Activated CD4-positive, alpha-beta T cell treated with anti-CD3 and anti-CD28 coated beads, Interleukin-10, Interleukin-2, amounts not matched to agents 100 ng/mL and 50 ng/mL, durations not matched to agents 16 hours and 8 hours (primary cell): ENCODE results near the gene TGFBR1.
"Not testable (repeated sequence)": the region's sequence is repeated elsewhere in the genome, so short reads cannot be mapped to it uniquely, and the experiment has no call there.

Experiments
- DNase-seq: peaks from one replicate; pipeline ENCODE4 v3.0.0-alpha.2; 2020

Gene TGFBR1

DNA sequence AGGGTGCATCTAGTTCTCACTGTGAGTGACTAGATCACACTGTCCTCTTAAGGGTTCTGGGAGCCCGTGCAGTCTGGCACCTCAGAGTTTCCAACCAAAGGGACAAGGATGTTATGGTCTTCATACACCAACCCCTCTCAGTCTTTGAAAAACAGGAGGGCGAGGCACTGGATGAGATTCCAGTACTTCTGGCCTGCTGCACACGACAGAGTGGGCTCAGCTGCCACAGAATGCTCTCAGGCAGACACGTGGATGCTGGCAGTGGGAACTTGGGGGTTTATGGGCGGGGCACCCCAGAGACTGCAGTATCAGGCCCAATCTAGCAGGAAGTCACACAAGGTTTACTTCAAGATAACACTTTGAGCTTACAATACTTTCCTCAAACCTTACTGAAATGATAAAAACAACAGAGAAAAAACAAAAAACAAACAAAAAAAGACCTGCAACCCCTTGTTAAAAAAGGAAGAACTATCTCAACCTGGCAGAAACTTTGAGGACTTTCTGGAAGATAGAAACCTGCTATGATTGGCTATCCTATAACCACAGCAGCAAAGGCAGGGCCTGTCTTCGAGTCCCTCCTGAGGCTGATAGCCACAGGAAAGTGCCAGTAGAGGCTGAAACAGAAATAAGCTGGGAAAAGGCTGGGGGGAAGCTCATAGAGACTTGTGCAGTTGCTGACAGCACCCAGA is 28.3 kb upstream of the TGFBR1 start:
- DNase-seq = peak; percentile 32

DNA sequence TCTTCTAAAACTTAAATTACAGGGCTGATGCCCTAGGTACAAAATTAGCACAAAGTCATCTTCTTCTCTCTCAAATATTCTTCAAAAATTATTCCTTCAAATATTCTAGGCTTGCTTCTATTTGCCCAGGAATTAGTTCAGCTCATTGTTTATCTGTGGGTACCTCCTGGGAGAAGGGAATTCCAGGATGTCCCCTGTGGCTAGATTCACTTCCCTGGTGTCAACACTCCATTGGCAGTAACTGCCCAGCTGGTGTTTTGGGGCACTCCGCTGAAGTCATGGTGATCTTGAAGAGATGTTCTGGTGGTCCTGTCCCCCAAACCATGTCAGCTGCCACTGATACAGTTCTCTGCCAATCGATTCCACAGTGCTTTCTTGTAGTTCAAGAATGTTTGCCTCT is 26.2 kb upstream of the TGFBR1 start:
- DNase-seq = no peak

DNA sequence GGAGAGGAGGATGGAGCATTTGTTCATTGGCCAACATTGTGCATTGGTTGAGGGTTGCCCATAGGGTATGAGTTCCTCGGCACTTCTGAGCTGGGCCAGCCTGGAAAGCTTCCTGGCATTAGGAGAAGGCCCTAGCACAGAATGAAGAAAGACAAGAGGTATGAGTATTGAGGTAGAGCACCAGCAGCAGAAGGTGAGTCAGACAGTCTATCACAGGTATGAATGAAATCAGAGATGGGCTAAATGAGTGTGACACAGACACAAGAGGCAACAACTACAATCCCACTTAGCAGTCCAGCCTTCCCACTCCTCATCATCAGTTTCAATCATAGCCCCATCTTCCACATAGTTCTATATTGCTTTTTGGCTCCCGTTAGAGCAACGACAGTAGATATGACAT is 25.4 kb upstream of the TGFBR1 start:
- no peak for DNase-seq

DNA sequence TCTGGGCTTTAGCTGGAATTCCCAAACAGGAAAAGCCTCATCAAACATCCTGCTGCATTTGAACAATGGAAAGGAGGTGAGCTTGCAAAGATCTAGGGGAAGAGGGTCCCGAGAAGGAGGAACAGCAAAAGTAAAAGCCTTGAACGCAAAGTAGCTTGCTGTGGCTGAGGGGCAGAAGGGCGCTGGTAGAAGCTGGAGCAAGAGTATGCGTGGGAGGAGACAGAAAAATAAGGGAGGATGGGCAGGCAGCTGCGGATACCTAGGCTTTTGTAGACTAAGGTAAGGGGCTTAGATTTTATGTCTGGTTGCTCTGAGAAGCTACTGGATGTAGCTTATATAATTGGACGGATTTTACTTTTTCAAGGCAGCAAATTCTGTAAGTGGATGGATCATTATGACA is 21.9 kb upstream of the TGFBR1 start:
- no peak for DNase-seq

DNA sequence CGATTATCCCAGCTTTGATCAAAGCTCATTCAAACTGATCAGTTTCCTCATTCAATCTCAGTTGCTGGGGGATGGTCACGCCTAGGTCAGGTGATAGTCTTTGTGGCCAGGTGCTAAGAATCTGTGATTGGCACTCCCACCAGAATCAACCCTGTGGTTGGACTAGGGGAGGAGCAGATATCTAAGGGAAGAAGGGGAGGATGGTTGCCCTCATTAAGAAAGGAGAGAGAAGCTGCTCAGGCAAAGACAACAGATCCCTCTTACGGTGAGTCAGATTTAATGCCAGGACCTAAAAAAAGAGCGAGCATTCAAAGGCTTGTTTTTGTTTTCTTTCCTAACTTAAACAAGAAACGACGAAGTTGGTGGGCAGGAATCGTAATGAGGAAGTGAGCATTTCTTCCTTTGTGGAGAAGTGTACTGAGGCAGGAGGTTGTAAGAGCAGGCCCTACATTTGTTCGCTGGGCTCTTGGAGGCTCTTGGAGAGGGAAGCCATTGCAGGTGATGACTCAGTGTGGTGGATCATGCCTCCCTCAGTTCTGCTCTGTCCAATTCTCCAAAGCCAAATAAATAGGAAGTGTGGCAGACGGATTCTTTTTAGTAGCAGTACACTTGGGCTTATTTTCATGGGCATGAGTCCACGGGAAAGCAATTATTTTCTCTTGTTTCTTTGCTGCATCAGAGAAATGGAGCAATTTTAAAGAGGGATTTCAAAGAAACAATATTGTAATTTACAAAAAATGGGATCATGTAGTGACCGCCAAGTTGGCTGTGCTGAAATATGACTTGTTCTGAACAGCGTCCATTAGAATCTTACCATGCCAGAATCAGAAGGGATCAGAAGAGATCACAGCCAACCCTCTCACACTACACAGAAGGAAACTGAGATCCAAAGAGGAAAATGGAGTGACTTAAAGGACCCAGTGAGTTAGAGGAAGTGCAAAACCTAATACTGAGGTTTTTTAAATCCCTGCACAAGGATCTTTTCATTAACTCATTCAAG is 18.7 kb upstream of the TGFBR1 start:
- no peak for DNase-seq

DNA sequence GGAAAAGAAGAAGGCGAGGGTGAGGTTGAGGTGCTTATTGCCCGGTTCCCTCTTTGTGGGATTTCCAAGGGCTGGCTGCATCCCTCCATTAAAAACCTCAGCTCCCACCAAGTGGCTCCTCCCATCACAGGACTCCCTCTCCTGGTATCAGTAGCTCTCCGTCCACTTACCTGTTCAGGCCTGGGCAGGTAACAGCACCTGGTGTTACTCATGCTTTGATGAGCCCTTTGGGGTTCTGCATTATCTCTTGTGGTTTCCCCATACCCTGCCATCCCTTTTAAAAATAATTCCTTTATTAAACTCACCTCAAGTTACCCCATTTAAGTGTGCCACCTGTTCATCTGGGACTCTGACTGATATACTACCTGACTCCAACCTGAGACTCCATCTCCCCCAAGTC is 17.5 kb upstream of the TGFBR1 start:
- DNase-seq = no peak

DNA sequence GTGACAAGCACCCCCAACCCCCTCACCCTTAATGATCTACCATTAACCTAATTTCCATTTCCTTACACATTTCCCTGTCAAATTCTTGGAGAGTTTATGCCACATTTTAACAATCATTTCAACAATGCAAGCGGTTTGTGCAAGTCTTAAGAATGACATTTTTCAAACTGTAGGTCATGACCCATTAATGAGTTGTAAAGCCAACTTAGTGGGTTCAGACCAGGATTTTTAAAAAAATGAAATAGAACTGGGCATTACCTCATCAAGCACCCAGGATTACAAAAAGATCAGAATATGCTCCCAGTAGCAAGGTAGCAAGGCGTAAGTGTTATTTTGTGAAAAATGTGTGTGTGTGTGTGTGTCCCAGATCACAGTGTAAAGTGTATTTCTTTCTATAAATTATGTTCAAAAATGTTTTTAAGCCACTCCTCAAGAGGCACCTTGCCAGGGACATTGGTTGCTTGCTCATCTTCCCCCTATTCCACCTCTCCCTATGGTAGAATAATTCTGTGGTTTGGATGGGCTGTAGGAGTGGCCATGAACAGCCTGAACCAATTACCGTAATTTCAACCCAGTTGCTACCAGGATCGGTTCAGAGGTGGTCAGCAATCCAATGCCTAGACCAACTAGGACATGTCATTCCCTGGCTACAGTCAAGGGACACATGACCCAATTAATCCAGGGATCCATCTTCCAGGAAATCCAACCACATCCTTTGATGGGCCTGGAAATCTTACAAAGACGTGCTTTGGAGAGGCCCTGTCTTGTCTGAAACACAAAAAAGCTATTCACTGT is 14.4 kb upstream of the TGFBR1 start:
- no peak for DNase-seq

DNA sequence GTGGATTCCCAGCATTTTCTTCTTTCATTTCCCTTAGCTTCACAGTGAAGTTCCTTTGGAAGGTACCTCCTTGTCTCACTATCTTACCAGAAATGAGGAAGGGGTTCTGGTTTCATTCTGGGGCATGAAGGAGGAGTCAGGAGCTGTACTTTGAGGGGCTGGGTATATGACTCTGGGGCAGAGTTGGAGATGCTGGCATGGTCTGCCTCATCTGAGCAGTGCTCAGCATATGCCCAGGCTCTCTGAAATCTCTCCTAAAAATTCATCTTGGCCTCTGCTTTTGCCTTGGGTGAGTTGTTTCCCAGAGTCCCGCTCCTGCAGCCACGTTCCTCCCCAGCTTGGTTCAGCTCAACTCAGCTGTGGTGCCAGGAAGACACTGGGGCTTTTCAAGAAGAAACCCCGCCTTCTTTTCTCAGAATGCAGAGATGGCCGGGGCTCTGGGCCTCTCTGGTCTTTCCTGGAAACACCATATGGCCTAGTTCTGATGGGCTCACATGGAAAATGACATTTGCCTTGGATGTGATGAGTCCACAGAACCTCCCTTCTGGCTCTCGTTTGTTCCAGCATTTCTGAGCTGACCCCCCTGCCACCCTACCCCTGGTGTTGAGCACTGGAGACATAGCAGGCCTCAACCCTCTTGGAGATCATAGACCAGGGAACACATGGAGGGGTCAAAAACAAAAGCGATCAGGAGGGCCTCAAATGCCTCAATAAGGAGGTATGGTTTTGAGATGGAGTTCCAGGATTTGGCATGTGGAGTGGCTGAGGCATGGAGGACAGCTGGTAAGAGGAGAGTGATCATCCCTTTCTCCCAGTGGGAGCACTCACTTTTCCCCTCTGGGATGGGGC is 12.0 kb upstream of the TGFBR1 start:
- peak; percentile 77 for DNase-seq

DNA sequence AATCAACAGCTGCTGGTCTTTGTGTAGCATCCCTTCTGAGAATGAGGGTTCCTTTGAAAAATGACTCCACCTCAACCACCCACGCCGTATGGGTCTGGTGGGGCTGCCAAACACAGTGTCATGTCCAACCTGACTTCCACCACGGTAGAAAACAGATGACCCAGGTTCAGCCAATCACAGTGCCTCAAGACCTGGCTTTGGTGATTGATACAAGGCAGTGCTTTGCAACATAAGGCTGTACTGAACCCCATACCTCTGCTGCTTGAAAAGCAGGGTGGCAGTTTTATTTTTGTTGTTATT is 11.5 kb upstream of the TGFBR1 start:
- peak; percentile 21 for DNase-seq

DNA sequence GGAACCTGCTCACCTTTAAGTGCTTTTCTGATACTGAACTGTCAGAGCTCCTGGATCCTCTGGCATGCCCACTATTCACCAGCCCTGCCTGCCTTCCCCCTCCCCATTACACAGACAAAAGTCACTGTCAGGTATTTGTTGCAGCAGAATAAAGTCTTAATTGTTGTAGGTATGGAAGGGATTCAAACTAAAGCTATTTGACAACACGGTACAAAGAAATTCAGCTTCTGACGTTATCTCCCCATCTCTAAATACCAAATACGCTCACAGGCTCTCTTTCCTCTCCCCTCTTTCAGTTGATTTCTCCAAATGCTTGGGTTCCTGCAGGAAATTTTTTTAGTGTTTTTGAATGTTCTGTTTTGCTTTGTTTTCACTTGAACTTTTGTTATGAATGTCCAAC is 9.3 kb upstream of the TGFBR1 start:
- DNase-seq = no peak

DNA sequence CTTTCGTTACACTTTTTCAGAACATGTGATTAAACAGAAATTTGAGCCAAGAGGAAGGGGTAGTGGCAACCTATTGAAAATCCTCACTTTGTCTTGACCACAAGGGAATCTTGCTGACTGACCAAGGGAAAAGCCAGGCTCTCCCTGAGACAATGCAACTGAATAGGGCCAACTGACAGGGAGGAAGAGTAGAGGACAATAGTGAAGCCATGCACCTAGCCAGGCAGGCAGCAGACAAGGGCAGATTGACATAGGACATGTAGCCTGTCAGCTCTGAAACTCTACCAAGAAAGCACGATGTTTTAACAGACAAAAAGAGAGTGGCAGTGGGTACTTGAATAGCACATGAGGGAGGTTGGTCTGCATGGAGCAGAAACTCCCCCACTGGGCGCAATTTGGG is 8.5 kb upstream of the TGFBR1 start:
- DNase-seq = no peak

DNA sequence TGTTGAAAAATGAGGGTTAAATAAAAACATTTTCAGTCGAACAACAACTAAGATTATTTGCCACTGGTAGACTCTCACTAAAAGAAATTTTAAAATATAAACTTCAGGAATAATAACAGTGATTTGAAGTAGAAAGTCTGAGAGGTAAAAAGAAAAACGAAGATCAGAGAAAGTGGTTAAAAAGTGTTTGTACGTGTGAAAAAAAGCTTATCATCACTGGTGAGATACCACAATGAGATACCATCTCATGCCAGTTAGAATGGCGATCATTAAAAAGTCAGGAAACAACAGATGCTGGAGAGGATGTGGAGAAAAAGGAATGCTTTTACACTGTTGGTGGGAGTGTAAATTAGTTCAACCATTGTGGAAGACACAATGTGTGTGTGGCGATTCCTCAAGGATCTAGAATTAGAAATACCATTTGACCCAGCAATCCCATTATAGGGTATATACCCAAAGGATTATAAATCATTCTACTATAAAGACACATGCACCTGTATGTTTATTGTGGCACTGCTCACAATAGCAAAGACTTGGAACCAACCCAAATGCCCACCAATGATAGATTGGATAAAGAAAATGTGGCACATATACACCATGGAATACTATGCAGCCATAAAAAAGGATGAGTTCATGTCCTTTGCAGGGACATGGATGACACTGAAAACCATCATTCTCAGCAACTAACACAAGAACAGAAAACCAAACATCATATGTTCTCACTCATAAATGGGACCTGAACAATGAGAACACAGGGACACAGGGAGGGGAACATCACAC is 4.9 kb upstream of the TGFBR1 start:
- DNase-seq = not testable (repeated sequence)

DNA sequence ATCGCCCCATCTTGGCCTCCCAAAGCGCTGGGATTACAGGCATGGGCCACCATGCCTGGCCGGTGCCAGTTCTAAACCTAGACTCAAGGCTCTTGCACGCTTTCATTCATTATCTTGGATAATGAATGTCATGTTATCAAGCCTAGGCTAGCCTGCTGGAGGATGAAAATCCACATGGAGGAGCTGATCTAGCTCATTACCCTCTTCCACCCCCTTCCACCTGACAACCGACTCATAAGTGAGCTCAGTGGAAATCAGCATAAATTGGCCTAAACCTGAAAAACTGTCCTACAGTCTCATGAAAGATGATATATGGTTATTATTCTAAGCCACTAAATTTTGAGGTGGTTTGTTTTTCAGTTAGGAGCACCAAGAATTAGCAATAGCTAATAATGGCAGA is 3.6 kb upstream of the TGFBR1 start:
- no peak for DNase-seq

DNA sequence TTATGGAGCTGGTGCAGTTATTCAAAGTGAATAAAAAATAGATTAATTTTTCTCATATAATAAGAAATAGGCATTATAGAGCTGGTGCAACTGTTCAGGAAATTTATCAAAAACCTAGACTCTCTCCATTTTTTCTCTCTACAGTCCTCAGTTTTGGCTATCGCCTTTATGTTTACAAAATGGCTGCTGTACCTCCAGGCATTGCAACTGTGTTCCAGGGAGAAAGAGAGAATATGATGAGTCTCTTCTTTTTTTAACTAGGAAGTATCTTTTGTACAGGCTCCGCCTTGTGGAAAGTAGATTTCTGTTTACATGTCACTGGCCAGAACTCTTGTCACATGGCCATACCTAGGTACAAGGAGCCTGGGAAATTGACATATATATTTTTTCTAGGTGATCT is 3.1 kb upstream of the TGFBR1 start:
- DNase-seq = no peak

DNA sequence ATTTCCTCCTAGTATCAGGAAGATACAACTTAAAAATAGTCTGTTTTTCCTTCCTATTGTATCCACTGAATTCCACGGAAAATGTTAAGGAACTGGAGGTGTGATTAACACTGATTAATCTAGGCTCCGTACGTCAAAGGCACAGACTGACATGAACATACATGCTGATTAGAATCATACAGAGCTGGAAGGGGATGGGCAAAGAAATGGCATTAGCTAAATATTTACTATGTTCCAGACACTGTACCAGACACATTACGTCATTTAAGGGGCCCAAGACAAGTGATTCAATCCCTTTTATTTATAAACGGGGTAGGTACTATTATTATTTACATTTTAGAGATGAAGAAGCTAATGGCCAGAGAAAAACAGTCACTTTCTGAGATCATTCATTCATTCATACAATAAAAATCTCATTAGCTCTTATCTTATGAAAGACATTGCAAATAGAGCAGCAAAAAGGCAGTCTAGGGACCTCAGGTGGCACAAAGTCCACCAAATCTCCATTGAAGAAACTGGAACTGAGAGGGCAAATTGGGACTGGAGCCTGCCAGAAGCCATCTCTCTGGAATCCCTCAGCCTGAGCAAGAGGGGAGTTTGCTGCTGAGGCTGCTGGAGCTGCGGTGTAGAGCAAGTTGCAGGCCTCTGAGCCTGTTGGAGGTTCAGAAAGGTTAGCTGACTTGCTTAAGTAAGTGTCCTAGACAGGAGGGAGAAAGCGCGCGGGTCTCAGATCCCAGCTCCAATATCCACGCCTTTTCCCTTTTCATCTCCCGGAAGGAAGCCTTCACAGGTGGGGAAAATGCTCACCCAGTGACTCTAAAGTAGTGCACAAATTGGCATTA is 1.6 kb upstream of the TGFBR1 start:
- DNase-seq = no peak

DNA sequence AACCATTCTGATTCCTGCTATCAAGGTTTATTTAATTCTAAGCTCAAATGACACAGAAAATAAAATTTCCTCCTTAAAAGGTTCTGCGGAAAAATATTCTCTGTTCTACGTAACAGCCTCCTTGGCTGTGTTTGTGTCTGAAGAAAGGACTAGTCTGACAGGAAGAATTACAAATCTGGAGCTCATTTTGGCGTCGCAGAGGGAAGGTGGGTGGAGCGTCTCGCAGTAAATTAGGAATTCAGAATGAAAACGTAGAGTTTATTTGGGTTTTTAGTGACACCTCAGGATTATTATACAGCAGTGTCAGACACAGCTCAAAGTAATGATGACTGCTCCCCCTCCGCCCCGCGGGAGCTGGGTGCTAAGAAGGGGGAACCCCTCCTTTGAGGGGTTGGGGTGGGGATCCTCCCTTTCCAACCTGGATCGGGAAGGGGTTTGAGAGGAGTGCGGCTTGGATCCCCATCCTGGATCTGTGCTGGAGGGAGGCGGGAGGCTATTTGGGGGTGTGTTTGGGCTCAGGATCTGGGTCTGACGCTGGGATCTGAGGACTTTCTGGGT is 933 bp upstream of the TGFBR1 start:
- DNase-seq = no peak

DNA sequence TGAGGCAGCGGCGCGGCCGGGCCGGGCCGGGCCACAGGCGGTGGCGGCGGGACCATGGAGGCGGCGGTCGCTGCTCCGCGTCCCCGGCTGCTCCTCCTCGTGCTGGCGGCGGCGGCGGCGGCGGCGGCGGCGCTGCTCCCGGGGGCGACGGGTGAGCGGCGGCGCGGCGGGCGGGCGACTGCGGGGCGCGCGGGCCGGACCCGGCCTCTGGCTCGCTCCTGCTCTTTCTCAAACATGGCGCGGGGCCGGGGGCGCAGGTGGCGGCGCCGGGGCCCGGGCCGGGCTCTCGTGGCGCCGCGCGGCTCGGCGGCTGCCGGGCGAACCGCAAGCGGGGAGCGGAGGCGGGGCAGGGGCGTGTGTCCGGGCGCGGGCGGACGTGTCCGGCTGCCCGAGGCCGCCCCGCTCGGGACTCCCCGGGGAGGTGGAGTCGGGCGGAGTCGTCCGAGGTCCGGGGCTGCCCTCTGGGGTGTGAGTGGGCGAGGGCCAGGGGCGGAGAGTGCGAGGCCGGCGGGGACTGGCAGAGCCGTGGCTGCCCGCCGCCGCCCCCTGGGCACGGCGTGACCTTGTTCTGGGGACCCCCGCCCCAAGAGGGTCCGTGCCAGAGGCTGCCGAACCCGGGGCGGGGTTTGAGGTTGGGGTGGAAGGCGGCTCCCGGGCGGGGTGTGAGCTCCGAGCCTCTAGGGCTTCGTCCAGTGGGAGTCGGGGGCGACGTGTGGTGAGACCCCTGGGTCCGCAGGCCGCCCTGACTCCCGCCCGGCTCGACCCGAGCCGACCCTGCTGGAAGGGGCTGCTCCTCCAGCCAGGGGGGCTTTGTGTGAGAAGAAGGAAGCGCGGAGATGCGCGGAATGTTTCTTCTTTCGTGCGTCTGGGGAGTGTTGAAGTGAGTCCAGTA is 485 bp downstream of the TGFBR1 start:
- peak; percentile 39 for DNase-seq

DNA sequence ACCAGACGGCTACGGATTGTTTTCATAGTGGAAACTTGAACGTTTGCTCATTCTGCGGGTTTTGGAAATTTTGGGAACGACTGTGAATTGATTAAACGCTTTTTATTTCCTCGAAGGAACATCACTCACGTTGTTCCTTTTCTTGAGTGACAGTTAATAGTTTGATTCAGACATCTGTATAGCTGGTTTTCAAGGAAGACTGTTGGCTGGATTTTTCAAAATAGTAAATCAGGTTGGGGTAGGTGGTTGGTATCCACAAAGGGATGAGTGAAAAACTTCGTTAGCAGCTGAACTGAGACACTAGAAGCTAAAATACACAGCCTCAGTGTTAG is 1.1 kb downstream of the TGFBR1 start:
- no peak for DNase-seq

DNA sequence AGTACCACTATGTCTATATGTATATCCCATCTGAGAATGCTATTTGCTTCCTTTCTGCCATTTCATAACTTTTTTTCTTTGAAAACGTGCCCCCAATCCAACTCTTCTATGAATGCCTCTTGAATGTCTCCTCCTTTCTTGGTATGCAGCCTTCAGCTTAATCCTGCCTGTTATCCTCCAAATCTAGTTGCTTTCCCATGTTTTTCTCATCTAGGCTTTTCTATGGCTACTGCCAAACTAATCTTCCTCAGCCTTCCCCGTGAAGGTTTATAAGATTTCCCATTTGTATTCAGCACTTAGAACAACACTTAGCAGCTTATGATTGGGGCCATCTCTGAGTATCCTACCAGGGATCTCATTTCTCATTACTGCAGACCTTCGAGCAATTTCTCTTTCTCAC is 2.5 kb downstream of the TGFBR1 start:
- no peak for DNase-seq

DNA sequence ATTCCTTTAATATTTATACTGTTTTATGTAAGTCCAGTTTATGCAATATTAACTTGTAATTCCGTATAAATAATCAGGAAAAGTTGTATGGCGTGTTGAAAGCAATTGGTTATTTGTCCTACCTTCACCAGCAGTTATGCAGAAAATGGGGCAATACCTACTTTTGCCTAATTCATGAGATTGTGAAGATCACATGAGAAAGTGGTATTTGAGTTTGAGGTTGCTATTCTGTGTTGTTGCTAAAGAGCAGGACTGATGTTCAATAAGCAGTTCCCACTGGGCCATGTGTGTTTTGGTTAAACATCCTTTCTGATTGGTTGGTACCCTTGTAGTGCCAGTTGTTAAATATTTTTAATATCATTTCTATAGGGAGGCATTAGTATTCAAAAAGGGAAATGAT is 3.2 kb downstream of the TGFBR1 start:
- DNase-seq = no peak
